ACHN (cell line): Measurements from ENCODE around the gene ZNF415.
A peak's percentile ranks its signal among the peaks of the same experiment; 100 is the strongest.
"Not testable (repeated sequence)": the region's sequence is repeated elsewhere in the genome, so short reads cannot be mapped to it uniquely, and the experiment has no call there.

Source experiments
- DNase-seq: peaks from one replicate; pipeline ENCODE4 v3.0.0-alpha.2; 2015
- in situ Hi-C: cut with HindIII; loops from 2 replicates; pipeline ENCODE4 v1.10.0; 2017; ENCODE audit warnings: low sequenced_read_pairs, low pct_ligation_motif_present, low pct_unique_long_range_greater_than_20kb

Gene ZNF415

GRCh38 chr19:53109527-53109926 lies 23.2 kb downstream of the ZNF415 start:
- DNase-seq = no peak
- in situ Hi-C loops = no loop called here

- DNase-seq = peak; percentile 85
- in situ Hi-C loops = no loop called here
Measured at GRCh38 chr19:53103234-53104203, 29.2 kb downstream of the ZNF415 start, which contains the start of gene ZNF160. ZNF160 (minus strand) TSS chr19:53103422; CDS start chr19:53086276, 17,146 bp downstream.

- in situ Hi-C loops = no loop called here
- DNase-seq = peak; percentile 14
Measured at GRCh38 chr19:53102756-53103233, 29.9 kb downstream of the ZNF415 start.

GRCh38 chr19:53102206-53102755 lies 30.4 kb downstream of the ZNF415 start:
- DNase-seq = no peak
- in situ Hi-C loops = no loop called here

- in situ Hi-C loops = no loop called here
- DNase-seq = no peak
Measured at GRCh38 chr19:53101518-53101917, 31.2 kb downstream of the ZNF415 start.

GRCh38 chr19:53098570-53098969 lies 34.1 kb downstream of the ZNF415 start:
- DNase-seq, in situ Hi-C loops: not testable (repeated sequence)

- in situ Hi-C loops, DNase-seq: not testable (repeated sequence)
Measured at GRCh38 chr19:53096982-53097690, 35.6 kb downstream of the ZNF415 start.

GRCh38 chr19:53096579-53096978 lies 36.1 kb downstream of the ZNF415 start:
- DNase-seq, in situ Hi-C loops: not testable (repeated sequence)

GRCh38 chr19:53094754-53095575 lies 37.7 kb downstream of the ZNF415 start:
- no peak for DNase-seq
- in situ Hi-C loops = no loop called here

GRCh38 chr19:53092723-53093122 lies 40.0 kb downstream of the ZNF415 start:
- DNase-seq = no peak
- in situ Hi-C loops = no loop called here

- in situ Hi-C loops = no loop called here
- no peak for DNase-seq
Measured at GRCh38 chr19:53091413-53092254, 41.1 kb downstream of the ZNF415 start.

GRCh38 chr19:53088091-53088490 lies 44.6 kb downstream of the ZNF415 start:
- in situ Hi-C loops = no loop called here
- no peak for DNase-seq

GRCh38 chr19:53086949-53087348 lies 45.8 kb downstream of the ZNF415 start:
- DNase-seq = no peak

GRCh38 chr19:53085496-53085895 lies 47.2 kb downstream of the ZNF415 start:
- no peak for DNase-seq
- in situ Hi-C loops = no loop called here

More at GRCh38 chr19:53086949-53087348, 45.8 kb downstream of the ZNF415 start:
- in situ Hi-C loops = no loop called here

GRCh38 chr19:53082929-53083328 lies 49.8 kb downstream of the ZNF415 start:
- DNase-seq = no peak

GRCh38 chr19:53079313-53079924 lies 53.3 kb downstream of the ZNF415 start:
- DNase-seq = no peak
- in situ Hi-C loops = no loop called here

More at GRCh38 chr19:53082929-53083328, 49.8 kb downstream of the ZNF415 start:
- in situ Hi-C loops = no loop called here

- in situ Hi-C loops = no loop called here
- no peak for DNase-seq
Measured at GRCh38 chr19:53078668-53079067, 54.0 kb downstream of the ZNF415 start.
